ENCODE data around the gene PRPH.

DNA sequence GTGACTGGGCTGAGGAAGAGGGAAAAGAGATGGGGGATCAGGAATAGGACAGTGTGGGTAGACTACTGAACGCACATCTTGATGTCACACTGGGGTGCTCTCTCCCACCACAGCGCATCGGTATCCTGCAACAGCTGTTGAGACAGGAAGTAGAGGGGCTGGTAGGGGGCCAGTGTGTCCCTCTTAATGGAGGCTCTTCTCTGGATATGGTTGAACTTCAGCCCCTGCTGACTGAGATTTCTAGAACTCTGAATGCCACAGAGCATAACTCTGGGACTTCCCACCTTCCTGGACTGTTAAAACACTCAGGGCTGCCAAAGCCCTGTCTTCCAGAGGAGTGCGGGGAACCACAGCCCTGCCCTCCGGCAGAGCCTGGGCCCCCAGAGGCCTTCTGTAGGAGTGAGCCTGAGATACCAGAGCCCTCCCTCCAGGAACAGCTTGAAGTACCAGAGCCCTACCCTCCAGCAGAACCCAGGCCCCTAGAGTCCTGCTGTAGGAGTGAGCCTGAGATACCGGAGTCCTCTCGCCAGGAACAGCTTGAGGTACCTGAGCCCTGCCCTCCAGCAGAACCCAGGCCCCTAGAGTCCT is 35.2 kb downstream of the PRPH start:
- no peak for TF ChIP-seq CTCF (IDR thresholded peaks at IDR 0.05)
- no peak for TF ChIP-seq POLR2A (IDR thresholded peaks at IDR 0.05)

Data from vagina (tissue), 2 donors.